ENCODE results near the gene SAMD3. TPM values are rescaled to one million over a fixed set of nuclear protein-coding genes. Genes with fewer than 3 reads are reported as not detected.

SAMD3 gene
- total RNA-seq, 1 experiment from 2014 or later: not detected

DNA sequence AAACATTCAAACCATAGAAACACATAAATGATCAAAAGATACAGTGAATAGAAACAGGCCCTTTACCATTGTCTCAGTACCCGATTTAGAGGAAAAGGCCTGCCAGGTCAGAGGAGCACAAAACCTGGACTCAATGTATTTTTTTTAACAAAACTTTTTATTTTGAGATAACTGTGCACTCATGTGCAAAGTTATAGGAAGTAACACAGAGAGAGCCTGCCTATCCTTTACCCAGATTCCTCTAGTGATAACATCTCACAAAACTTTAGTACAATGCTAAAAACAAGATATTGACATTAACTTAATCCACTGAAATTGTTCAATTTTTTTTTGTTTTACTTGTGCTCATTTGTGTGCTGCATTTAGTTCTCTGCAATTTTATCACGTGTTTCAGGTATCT lies 36.8 kb upstream of the SAMD3 start:
- POLR2A ChIA-PET: no interaction called here
- TF ChIP-seq, protein P1, sequence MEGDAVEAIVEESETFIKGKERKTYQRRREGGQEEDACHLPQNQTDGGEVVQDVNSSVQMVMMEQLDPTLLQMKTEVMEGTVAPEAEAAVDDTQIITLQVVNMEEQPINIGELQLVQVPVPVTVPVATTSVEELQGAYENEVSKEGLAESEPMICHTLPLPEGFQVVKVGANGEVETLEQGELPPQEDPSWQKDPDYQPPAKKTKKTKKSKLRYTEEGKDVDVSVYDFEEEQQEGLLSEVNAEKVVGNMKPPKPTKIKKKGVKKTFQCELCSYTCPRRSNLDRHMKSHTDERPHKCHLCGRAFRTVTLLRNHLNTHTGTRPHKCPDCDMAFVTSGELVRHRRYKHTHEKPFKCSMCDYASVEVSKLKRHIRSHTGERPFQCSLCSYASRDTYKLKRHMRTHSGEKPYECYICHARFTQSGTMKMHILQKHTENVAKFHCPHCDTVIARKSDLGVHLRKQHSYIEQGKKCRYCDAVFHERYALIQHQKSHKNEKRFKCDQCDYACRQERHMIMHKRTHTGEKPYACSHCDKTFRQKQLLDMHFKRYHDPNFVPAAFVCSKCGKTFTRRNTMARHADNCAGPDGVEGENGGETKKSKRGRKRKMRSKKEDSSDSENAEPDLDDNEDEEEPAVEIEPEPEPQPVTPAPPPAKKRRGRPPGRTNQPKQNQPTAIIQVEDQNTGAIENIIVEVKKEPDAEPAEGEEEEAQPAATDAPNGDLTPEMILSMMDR (IDR thresholded peaks at IDR 0.05; ENCODE audit: unreplicated experiment): no peak
- no TSS peak for BruUV-seq (replicated peaks)
- H3K9me3 Mint-ChIP-seq (ENCODE audit: unreplicated experiment): no peaks in the 10 kb centered on the region
- no peaks in the 10 kb centered on the region for H3K27me3 Mint-ChIP-seq (ENCODE audit: insufficient read depth, unreplicated experiment)
- intact Hi-C loops (cut with micrococcal nuclease): no loop called here
- no peak overlapping the region for H3K4me3 Mint-ChIP-seq (ENCODE audit: unreplicated experiment)
- no peaks in the 10 kb centered on the region for H3K4me1 Mint-ChIP-seq (ENCODE audit: insufficient read depth, unreplicated experiment)
- no peak overlapping the region for H3K27ac Mint-ChIP-seq (ENCODE audit: low read depth, unreplicated experiment)
- CTCF ChIA-PET: no interaction called here
- H3K36me3 Mint-ChIP-seq (ENCODE audit: insufficient read depth, unreplicated experiment): no peaks in the 10 kb centered on the region
- DNase-seq (ENCODE audit: unreplicated experiment): no peak

DNA sequence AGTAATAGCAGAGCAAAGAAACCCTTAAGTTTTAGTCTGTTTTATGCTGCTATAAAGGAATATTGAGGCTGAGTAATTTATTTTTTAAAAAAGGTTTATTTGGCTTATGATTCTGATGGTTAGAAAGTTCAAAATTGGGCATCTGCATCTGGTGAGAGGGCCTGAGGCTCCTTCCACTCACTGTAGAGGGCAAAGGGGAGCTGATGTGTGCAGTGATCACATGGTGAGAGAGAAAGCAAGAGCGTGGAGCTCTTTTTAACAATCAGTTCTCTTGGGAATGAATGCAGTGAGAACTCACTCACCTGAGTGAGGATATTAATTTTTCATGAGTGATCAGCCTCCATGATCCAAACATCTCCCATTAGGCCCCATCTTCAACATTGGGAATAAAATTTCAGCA lies 36.4 kb upstream of the SAMD3 start:
- intact Hi-C loops (cut with micrococcal nuclease): no loop called here
- no peak overlapping the region for H3K27ac Mint-ChIP-seq (ENCODE audit: low read depth, unreplicated experiment)
- TF ChIP-seq, protein P1 (IDR thresholded peaks at IDR 0.05; ENCODE audit: unreplicated experiment): no peak
- no peaks in the 10 kb centered on the region for H3K27me3 Mint-ChIP-seq (ENCODE audit: insufficient read depth, unreplicated experiment)
- ChIA-PET POLR2A (no interaction called here), CTCF (no interaction called here)
- no peaks in the 10 kb centered on the region for H3K9me3 Mint-ChIP-seq (ENCODE audit: unreplicated experiment)
- H3K4me1 Mint-ChIP-seq (ENCODE audit: insufficient read depth, unreplicated experiment): no peaks in the 10 kb centered on the region
- no peak for DNase-seq (ENCODE audit: unreplicated experiment)
- H3K4me3 Mint-ChIP-seq (ENCODE audit: unreplicated experiment): no peak overlapping the region
- BruUV-seq (replicated peaks): no TSS peak
- no peaks in the 10 kb centered on the region for H3K36me3 Mint-ChIP-seq (ENCODE audit: insufficient read depth, unreplicated experiment)

DNA sequence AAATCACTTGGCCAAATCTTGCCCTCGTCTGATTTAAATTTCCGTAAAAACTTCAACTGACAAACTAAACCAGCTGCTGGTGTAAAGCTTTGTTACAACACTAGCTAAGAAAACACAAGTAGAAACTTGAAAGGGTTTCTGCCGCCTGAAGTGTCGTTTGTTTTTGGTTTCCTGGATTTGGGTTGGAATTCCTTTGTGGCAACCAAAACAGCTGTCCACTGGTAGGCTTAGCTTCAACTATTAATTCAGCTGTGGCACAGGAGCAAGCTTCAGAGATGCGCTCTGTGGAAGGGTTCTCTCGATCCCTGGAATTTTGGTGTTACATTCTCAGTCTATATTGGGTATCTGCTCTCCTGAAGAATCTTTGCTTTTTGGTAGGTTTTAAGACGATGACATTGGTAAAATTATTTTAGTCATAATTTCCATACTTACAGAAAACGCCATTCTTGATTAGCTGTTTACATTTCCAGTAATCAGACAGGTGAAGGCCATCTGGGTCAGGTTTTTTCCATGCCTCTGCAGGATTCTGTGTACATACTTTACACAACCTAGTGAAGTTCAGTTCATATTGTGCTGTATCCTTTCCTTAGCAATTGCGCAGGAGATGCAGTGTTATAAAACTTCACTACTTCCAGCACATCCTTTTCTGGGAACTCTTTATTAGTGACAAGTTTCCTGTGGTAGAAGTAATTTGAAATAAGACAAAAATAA lies 29.9 kb upstream of the SAMD3 start:
- Mint-ChIP-seq H3K27me3 (ENCODE audit: insufficient read depth, unreplicated experiment) (no peaks in the 10 kb centered on the region), H3K4me1 (ENCODE audit: insufficient read depth, unreplicated experiment) (no peaks in the 10 kb centered on the region), H3K4me3 (ENCODE audit: unreplicated experiment) (no peak overlapping the region), H3K9me3 (ENCODE audit: unreplicated experiment) (no peaks in the 10 kb centered on the region), H3K36me3 (ENCODE audit: insufficient read depth, unreplicated experiment) (no peaks in the 10 kb centered on the region), H3K27ac (ENCODE audit: low read depth, unreplicated experiment) (no peak overlapping the region)
- DNase-seq (ENCODE audit: unreplicated experiment): no peak
- CTCF ChIA-PET: interaction anchor here (0.9 to 1.0 kb wide), 2 partner anchors 15 to 25 kb away, joined by 3 read pairs; no protein-coding TSS in a partner anchor
- intact Hi-C loops (cut with micrococcal nuclease): no loop called here
- POLR2A ChIA-PET: no interaction called here
- TF ChIP-seq, protein P1 (IDR thresholded peaks at IDR 0.05; ENCODE audit: unreplicated experiment): no peak
- BruUV-seq (replicated peaks): no TSS peak

DNA sequence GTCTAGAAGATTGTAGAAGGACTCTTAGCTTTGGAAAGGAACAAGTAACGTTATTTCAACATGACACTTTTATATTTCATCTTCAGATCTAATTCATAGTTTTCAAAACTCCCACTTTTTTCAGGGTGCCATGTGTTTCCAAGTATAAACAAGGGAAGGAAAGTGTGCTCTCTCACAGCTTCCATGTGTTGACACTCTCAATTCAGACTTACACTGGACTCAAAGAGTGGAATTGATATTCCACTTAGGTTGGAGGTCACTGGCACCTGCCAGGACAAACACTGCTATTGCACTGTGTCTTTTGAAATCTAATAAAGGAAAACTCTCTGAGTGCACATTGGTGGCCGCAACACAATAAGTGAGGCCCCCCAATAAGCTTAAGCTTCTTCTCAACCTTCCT lies 22.5 kb upstream of the SAMD3 start:
- no peaks in the 10 kb centered on the region for H3K4me1 Mint-ChIP-seq (ENCODE audit: insufficient read depth, unreplicated experiment)
- H3K4me3 Mint-ChIP-seq (ENCODE audit: unreplicated experiment): no peak overlapping the region
- no peak for DNase-seq (ENCODE audit: unreplicated experiment)
- BruUV-seq (replicated peaks): no TSS peak
- TF ChIP-seq, protein P1 (IDR thresholded peaks at IDR 0.05; ENCODE audit: unreplicated experiment): no peak
- H3K27me3 Mint-ChIP-seq (ENCODE audit: insufficient read depth, unreplicated experiment): no peaks in the 10 kb centered on the region
- ChIA-PET CTCF (no interaction called here), POLR2A (no interaction called here)
- intact Hi-C loops (cut with micrococcal nuclease): no loop called here
- H3K9me3 Mint-ChIP-seq (ENCODE audit: unreplicated experiment): no peaks in the 10 kb centered on the region
- H3K27ac Mint-ChIP-seq (ENCODE audit: low read depth, unreplicated experiment): no peak overlapping the region
- H3K36me3 Mint-ChIP-seq (ENCODE audit: insufficient read depth, unreplicated experiment): no peaks in the 10 kb centered on the region

Measured in MCF 10A (cell line).